A549 (cell line): ENCODE data around the gene COL24A1.

Experiments used
- BHLHE40 ChIP-seq: IDR thresholded peaks from 2 replicates; pipeline ENCODE4 v1.6.1; 2012; ENCODE audit warnings: low read depth, low read length, inconsistent platforms
- CEBPB ChIP-seq, 2 experiments: fragments of >200 bp in 1 of 2; sonication (Bioruptor Twin) in 1 of 2; formaldehyde crosslinking in 1 of 2; IDR thresholded peaks; 2 replicates each; pipeline ENCODE4 v1.6.1; 2012 to 2016
- EHF ChIP-seq: fragments of 250-450 bp; sonication (Bioruptor Pico); IDR thresholded peaks from 2 replicates; pipeline ENCODE4 v1.5.0; 2020; ENCODE audit warnings: mild to moderate bottlenecking
- HDAC2 ChIP-seq: fragments of 200-600 bp; sonication (generic); IDR thresholded peaks from 2 replicates; pipeline ENCODE4 v1.6.1; 2016
- PHF8 ChIP-seq: fragments of 200-600 bp; sonication (generic); IDR thresholded peaks from 2 replicates; pipeline ENCODE4 v1.6.1; 2016; ENCODE audit warnings: low read depth, mild to moderate bottlenecking, antibody characterized with exemption, moderate library complexity, borderline replicate concordance
- POLR2A ChIP-seq: IDR thresholded peaks from 2 replicates; pipeline ENCODE4 v1.6.1; 2012; ENCODE audit warnings: mild to moderate bottlenecking, low read length
- REST ChIP-seq: fragments of 200-600 bp; sonication (generic); IDR thresholded peaks from 2 replicates; pipeline ENCODE4 v1.6.1; 2016; ENCODE audit warnings: antibody characterized with exemption, mild to moderate bottlenecking, moderate library complexity
- ZSCAN20 ChIP-seq: fragments of 250-450 bp; sonication (Bioruptor Pico); IDR thresholded peaks from 2 replicates; pipeline ENCODE4 v1.8.0; 2022; ENCODE audit warnings: mild to moderate bottlenecking, moderate library complexity
- TF ChIP-seq, protein P1 (sequence below): IDR thresholded peaks from 2 replicates; pipeline ENCODE4 v1.6.1; 2012; ENCODE audit warnings: low read depth, borderline replicate concordance
- TF ChIP-seq, protein P2 (sequence below): fragments of >200 bp; sonication (Bioruptor Twin); formaldehyde crosslinking; IDR thresholded peaks from 3 replicates; pipeline ENCODE4 v1.5.1; 2016

DNA sequence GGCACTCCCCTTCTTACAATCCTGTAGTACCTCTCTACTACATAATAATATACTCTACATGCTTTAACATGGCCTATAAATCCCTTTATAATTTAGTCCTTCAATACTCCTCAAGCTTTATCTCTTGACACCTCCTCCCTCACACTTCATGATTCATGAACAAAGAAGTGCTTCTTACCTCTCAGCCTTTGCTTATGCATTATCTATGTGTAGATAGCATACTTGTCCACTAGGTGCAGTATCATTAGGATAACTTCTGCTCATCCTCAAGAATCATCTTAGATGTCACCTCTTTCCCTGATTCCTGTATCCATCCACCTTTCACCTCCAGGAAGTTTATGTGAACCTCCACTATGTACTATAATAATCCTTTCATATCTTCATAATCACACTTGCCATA is 74.4 kb downstream of the COL24A1 start:
- TF ChIP-seq EHF (CRISPR knock-in tag) (no peak), POLR2A (no peak), REST (no peak), HDAC2 (no peak), ZSCAN20 (CRISPR knock-in tag) (no peak), BHLHE40 (no peak), CEBPB (IDR thresholded peaks at IDR 0.05) (no peak), PHF8 (no peak)
- TF ChIP-seq, protein P1, sequence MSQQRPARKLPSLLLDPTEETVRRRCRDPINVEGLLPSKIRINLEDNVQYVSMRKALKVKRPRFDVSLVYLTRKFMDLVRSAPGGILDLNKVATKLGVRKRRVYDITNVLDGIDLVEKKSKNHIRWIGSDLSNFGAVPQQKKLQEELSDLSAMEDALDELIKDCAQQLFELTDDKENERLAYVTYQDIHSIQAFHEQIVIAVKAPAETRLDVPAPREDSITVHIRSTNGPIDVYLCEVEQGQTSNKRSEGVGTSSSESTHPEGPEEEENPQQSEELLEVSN, result no peak
- TF ChIP-seq, protein P2, sequence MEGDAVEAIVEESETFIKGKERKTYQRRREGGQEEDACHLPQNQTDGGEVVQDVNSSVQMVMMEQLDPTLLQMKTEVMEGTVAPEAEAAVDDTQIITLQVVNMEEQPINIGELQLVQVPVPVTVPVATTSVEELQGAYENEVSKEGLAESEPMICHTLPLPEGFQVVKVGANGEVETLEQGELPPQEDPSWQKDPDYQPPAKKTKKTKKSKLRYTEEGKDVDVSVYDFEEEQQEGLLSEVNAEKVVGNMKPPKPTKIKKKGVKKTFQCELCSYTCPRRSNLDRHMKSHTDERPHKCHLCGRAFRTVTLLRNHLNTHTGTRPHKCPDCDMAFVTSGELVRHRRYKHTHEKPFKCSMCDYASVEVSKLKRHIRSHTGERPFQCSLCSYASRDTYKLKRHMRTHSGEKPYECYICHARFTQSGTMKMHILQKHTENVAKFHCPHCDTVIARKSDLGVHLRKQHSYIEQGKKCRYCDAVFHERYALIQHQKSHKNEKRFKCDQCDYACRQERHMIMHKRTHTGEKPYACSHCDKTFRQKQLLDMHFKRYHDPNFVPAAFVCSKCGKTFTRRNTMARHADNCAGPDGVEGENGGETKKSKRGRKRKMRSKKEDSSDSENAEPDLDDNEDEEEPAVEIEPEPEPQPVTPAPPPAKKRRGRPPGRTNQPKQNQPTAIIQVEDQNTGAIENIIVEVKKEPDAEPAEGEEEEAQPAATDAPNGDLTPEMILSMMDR, result no peak
